Liver (tissue), 9 donors: ENCODE results near the gene HAUS7. TPM values are rescaled to one million over a fixed set of nuclear protein-coding genes. Genes with fewer than 3 reads are reported as not detected.
A peak's percentile ranks its signal among the peaks of the same experiment; 100 is the strongest.

Experiments
- DNase-seq: peaks from one replicate; pipeline ENCODE4 v3.0.0-alpha.2; 2017; ENCODE audit warnings: low spot score
- H3K27ac ChIP-seq, 2 donors: one replicate each; pipeline ENCODE4 v1.7.0; 2013; ENCODE audit warnings: inconsistent platforms in 2 of 2, low read length in 2 of 2, control low read depth in 1 of 2, low read depth in 1 of 2, mild to moderate bottlenecking in 1 of 2
- H3K27me3 ChIP-seq, 4 donors: one replicate each; pipeline versions ENCODE4 v1.6.1 to v1.7.0; 2013; ENCODE audit warnings: low read length in 3 of 4, inconsistent platforms in 1 of 4, mild to moderate bottlenecking in 1 of 4, moderate library complexity in 1 of 4; ENCODE audit not compliant: control insufficient read depth in 4 of 4, insufficient read depth in 4 of 4
- H3K36me3 ChIP-seq, 4 donors: one replicate each; pipeline versions ENCODE4 v1.6.1 to v1.7.0; 2013; ENCODE audit warnings: low read length in 3 of 4, mild to moderate bottlenecking in 3 of 4, low read depth in 1 of 4, moderate library complexity in 1 of 4; ENCODE audit not compliant: control insufficient read depth in 4 of 4, insufficient read depth in 3 of 4
- H3K4me1 ChIP-seq, 4 donors: one replicate each; pipeline versions ENCODE4 v1.6.1 to v1.7.0; 2013; ENCODE audit warnings: low read length in 3 of 4, mild to moderate bottlenecking in 3 of 4, moderate library complexity in 1 of 4; ENCODE audit not compliant: control insufficient read depth in 4 of 4, insufficient read depth in 4 of 4
- H3K4me3 ChIP-seq, 3 donors: one replicate each; pipeline versions ENCODE4 v1.6.1 to v1.7.0; 2013; ENCODE audit warnings: low read length in 3 of 3, control low read depth in 1 of 3, low read depth in 1 of 3, mild to moderate bottlenecking in 1 of 3
- H3K9ac ChIP-seq, 2 donors: one replicate each; pipeline ENCODE4 v1.7.0; 2013; ENCODE audit warnings: low read length in 2 of 2, mild to moderate bottlenecking in 2 of 2, moderate library complexity in 2 of 2, control low read depth in 1 of 2, low read depth in 1 of 2
- H3K9me3 ChIP-seq, 4 donors: one replicate each; pipeline versions ENCODE4 v1.6.1 to v1.7.0; 2013; ENCODE audit warnings: low read length in 3 of 4; ENCODE audit not compliant: control insufficient read depth in 4 of 4
- EGR1 ChIP-seq, 2 donors: IDR thresholded peaks; 2 replicates each; pipeline ENCODE4 v1.6.1; 2016 to 2018; ENCODE audit warnings: antibody characterized with exemption in 2 of 2, low read depth in 2 of 2
- FOXA2 ChIP-seq: IDR thresholded peaks from 2 replicates; pipeline ENCODE4 v1.6.1; 2016; ENCODE audit warnings: antibody characterized with exemption
- GABPA ChIP-seq, 2 donors: IDR thresholded peaks in 1 of 2; conservative IDR thresholded peaks in 1 of 2; 2 replicates each; pipeline ENCODE4 v1.6.1; 2016; ENCODE audit warnings: antibody characterized with exemption in 2 of 2, mild to moderate bottlenecking in 1 of 2, moderate library complexity in 1 of 2
- HNF4A ChIP-seq, 2 donors: conservative IDR thresholded peaks; 2 replicates each; pipeline ENCODE4 v1.6.1; 2016; ENCODE audit warnings: antibody characterized with exemption in 2 of 2, mild to moderate bottlenecking in 2 of 2
- HNF4G ChIP-seq: IDR thresholded peaks from 2 replicates; pipeline ENCODE4 v1.6.1; 2016; ENCODE audit warnings: antibody characterized with exemption
- JUND ChIP-seq, 2 donors: IDR thresholded peaks; 2 replicates each; pipeline ENCODE4 v1.6.1; 2016; ENCODE audit warnings: antibody characterized with exemption in 2 of 2
- NR2F2 ChIP-seq: IDR thresholded peaks from 2 replicates; pipeline ENCODE4 v1.6.1; 2016; ENCODE audit warnings: antibody characterized with exemption
- RAD21 ChIP-seq, 2 donors: IDR thresholded peaks; 2 replicates each; pipeline ENCODE4 v1.6.1; 2016; ENCODE audit warnings: antibody characterized with exemption in 2 of 2, mild to moderate bottlenecking in 2 of 2
- SP1 ChIP-seq: IDR thresholded peaks from 2 replicates; pipeline ENCODE4 v1.6.1; 2018; ENCODE audit warnings: antibody characterized with exemption, mild to moderate bottlenecking
- YY1 ChIP-seq: IDR thresholded peaks from 2 replicates; pipeline ENCODE4 v1.6.1; 2016; ENCODE audit warnings: antibody characterized with exemption, mild to moderate bottlenecking
- WGBS: extraction: QIAGEN DNeasy Blood & Tissue Kit; methylation state at CpG from one replicate; pipeline ENCODE4 v1.1.7; 2013; 5-methylcytosine and 5-hydroxymethylcytosine counted together
- polyA plus RNA-seq, 2 donors: library from polyadenylated mRNA; stranded (reverse) in 1 of 2; unstranded in 1 of 2; fragments of 200-250 nt in 1 of 2; fragments of >200 nt in 1 of 2; fragmentation: Nextera tagmentation in 1 of 2; extraction: Ambion mirVana in 1 of 2; gene quantifications; one replicate each; pipeline versions ENCODE4 v1.2.1 to v1.2.3, GENCODE V29; 2013 to 2015
- total RNA-seq, 2 donors: library from RNA; depleted of rRNA; stranded (reverse); fragments of >200 nt; gene quantifications; one replicate each; pipeline ENCODE4 v1.2.3, GENCODE V29; 2014
- TF ChIP-seq, protein P1 (sequence below): IDR thresholded peaks from 2 replicates; pipeline ENCODE4 v1.6.1; 2016; ENCODE audit warnings: antibody characterized with exemption, mild to moderate bottlenecking
- TF ChIP-seq, protein P2 (sequence below): fragments of 150-350 bp; IDR thresholded peaks from 2 replicates; pipeline ENCODE4 v1.5.1; 2017; ENCODE audit warnings: improper control_type of control experiment, low read depth, low read length; ENCODE audit not compliant: missing input control
- TF ChIP-seq, protein P3 (sequence below): IDR thresholded peaks from 2 replicates; pipeline ENCODE4 v1.6.1; 2016; ENCODE audit warnings: antibody characterized with exemption
- TF ChIP-seq, protein P4 (sequence below): IDR thresholded peaks from 2 replicates; pipeline ENCODE4 v1.6.1; 2016; ENCODE audit warnings: antibody characterized with exemption
- TF ChIP-seq, protein P5 (sequence below): IDR thresholded peaks from 2 replicates; pipeline ENCODE4 v1.6.1; 2016; ENCODE audit warnings: antibody characterized with exemption
- donor health status: healthy.
- donor health status: healthy.
- donor health status: healthy.
- donor health status: healthy.
- donor health status: healthy.

The HAUS7 gene
- total and polyA plus RNA-seq, 4 donors = 7.0 to 8.9 (median 7.8) TPM

DNA sequence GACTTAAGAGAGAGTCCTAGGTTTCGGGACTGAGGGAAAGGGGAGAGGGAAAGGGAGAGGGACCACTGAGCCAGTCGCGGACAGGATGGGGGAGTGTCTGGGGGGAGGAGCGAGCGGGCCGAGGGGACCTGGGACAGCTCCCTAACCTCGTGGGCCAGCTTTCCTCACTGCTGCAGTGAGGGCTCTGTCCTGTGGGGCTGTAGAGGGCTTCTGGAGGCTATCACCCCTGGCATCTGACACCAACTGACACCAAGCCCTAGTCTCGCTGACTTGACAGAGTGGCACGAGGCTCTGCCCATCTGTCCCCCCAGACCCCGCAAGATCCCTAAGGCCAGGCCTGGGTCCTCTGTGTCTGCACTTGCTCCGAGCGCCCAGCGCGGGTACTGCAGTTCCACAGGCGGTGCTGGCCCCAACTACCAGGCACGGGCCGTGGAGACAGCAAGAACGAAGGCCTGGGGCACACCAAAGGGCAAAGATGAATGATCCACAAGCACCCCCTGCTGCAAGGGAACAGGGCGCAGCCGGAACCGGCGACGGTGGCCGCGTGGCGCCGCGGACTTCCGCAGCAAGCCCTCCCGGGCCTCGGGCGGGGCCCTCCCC is 465 bp downstream of the HAUS7 start:
- H3K9ac ChIP-seq = peak overlapping the region in 1 of 2 donors; percentile 26
- TF ChIP-seq, protein P1, sequence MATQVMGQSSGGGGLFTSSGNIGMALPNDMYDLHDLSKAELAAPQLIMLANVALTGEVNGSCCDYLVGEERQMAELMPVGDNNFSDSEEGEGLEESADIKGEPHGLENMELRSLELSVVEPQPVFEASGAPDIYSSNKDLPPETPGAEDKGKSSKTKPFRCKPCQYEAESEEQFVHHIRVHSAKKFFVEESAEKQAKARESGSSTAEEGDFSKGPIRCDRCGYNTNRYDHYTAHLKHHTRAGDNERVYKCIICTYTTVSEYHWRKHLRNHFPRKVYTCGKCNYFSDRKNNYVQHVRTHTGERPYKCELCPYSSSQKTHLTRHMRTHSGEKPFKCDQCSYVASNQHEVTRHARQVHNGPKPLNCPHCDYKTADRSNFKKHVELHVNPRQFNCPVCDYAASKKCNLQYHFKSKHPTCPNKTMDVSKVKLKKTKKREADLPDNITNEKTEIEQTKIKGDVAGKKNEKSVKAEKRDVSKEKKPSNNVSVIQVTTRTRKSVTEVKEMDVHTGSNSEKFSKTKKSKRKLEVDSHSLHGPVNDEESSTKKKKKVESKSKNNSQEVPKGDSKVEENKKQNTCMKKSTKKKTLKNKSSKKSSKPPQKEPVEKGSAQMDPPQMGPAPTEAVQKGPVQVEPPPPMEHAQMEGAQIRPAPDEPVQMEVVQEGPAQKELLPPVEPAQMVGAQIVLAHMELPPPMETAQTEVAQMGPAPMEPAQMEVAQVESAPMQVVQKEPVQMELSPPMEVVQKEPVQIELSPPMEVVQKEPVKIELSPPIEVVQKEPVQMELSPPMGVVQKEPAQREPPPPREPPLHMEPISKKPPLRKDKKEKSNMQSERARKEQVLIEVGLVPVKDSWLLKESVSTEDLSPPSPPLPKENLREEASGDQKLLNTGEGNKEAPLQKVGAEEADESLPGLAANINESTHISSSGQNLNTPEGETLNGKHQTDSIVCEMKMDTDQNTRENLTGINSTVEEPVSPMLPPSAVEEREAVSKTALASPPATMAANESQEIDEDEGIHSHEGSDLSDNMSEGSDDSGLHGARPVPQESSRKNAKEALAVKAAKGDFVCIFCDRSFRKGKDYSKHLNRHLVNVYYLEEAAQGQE = peak; percentile 87
- no peak for TF ChIP-seq HNF4G
- no peaks in the 10 kb centered on the region for H3K9me3 ChIP-seq
- peak overlapping the region; percentile 65 to 69 (median 69) for H3K4me3 ChIP-seq
- no peaks in the 10 kb centered on the region for H3K27me3 ChIP-seq
- H3K36me3 ChIP-seq = peaks cover 0 to under 1% (median 0%) of the 10 kb centered on the region in 4 donors
- peak overlapping the region in 1 of 2 donors; percentile 50 for H3K27ac ChIP-seq
- DNase-seq = no peak
- peaks cover 2 to 15% (median 6%) of the 10 kb centered on the region in 4 donors for H3K4me1 ChIP-seq
- 2% methylated on average over 32 of the region's 32 CpGs for WGBS

DNA sequence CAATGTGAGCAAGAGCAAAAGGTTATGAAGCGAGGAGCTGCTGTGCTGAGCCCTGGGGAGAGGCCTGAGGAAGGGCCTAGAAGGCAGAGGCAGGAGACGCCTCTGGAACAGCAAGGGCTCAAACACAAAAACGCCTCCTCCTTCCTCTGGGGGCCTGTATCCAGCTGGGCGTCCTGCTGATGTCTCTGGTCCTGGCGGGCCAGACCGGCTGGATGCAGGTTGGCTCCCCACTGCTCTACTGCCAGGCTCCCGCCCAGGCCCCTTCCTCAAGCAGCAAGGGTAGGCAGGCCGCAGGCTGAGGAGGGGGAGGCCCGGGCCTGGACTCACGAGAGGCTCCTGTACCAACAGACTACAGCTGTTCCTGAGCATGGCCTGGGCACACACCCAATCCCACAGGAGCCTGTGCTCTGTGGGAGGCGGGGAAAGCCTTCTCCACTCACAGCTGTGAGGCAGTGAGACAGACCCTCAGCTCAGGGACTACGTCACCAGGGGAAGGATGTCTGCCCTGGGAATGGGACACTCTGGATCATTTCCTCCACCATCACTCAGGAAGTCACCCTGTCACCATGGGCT is 2.3 kb downstream of the HAUS7 start:
- no peak overlapping the region for H3K4me3 ChIP-seq
- 98% methylated on average over 12 of the region's 12 CpGs for WGBS
- no peak overlapping the region for H3K27ac ChIP-seq
- TF ChIP-seq NR2F2 = no peak
- TF ChIP-seq, protein P2, sequence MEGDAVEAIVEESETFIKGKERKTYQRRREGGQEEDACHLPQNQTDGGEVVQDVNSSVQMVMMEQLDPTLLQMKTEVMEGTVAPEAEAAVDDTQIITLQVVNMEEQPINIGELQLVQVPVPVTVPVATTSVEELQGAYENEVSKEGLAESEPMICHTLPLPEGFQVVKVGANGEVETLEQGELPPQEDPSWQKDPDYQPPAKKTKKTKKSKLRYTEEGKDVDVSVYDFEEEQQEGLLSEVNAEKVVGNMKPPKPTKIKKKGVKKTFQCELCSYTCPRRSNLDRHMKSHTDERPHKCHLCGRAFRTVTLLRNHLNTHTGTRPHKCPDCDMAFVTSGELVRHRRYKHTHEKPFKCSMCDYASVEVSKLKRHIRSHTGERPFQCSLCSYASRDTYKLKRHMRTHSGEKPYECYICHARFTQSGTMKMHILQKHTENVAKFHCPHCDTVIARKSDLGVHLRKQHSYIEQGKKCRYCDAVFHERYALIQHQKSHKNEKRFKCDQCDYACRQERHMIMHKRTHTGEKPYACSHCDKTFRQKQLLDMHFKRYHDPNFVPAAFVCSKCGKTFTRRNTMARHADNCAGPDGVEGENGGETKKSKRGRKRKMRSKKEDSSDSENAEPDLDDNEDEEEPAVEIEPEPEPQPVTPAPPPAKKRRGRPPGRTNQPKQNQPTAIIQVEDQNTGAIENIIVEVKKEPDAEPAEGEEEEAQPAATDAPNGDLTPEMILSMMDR = no peak
- no peak for TF ChIP-seq JUND (IDR thresholded peaks at IDR 0.05)
- no peak for TF ChIP-seq HNF4A (conservative IDR thresholded peaks at IDR 0.05)
- TF ChIP-seq, protein P3, sequence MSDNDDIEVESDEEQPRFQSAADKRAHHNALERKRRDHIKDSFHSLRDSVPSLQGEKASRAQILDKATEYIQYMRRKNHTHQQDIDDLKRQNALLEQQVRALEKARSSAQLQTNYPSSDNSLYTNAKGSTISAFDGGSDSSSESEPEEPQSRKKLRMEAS = no peak
- TF ChIP-seq, protein P4, sequence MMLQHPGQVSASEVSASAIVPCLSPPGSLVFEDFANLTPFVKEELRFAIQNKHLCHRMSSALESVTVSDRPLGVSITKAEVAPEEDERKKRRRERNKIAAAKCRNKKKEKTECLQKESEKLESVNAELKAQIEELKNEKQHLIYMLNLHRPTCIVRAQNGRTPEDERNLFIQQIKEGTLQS = no peak
- no peak for TF ChIP-seq SP1
- TF ChIP-seq, protein P1 = no peak
- TF ChIP-seq HNF4G = no peak
- no peak for TF ChIP-seq EGR1 (IDR thresholded peaks at IDR 0.05; ENCODE audit: low read depth in 2 of 2)
- no peak for TF ChIP-seq YY1
- no peak for TF ChIP-seq RAD21 (IDR thresholded peaks at IDR 0.05)
- TF ChIP-seq, protein P5, sequence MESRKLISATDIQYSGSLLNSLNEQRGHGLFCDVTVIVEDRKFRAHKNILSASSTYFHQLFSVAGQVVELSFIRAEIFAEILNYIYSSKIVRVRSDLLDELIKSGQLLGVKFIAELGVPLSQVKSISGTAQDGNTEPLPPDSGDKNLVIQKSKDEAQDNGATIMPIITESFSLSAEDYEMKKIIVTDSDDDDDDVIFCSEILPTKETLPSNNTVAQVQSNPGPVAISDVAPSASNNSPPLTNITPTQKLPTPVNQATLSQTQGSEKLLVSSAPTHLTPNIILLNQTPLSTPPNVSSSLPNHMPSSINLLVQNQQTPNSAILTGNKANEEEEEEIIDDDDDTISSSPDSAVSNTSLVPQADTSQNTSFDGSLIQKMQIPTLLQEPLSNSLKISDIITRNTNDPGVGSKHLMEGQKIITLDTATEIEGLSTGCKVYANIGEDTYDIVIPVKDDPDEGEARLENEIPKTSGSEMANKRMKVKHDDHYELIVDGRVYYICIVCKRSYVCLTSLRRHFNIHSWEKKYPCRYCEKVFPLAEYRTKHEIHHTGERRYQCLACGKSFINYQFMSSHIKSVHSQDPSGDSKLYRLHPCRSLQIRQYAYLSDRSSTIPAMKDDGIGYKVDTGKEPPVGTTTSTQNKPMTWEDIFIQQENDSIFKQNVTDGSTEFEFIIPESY = no peak
- no peak for TF ChIP-seq FOXA2
- TF ChIP-seq GABPA (IDR thresholded peaks at IDR 0.05 in 1 of 2, conservative IDR thresholded peaks at IDR 0.05 in 1 of 2) = no peak
- no peaks in the 10 kb centered on the region for H3K9me3 ChIP-seq
- no peak for DNase-seq
- H3K27me3 ChIP-seq = no peaks in the 10 kb centered on the region
- no peak overlapping the region for H3K9ac ChIP-seq
- peaks cover 0 to 3% (median 1%) of the 10 kb centered on the region in 4 donors for H3K36me3 ChIP-seq
- H3K4me1 ChIP-seq = peaks cover 0 to 15% (median 5%) of the 10 kb centered on the region in 4 donors
